SU-DHL-6 (cell line): Measurements from ENCODE around the gene AFG3L2.

Source experiments
- CTCF ChIP-seq: fragments of 200-600 bp; sonication (generic); IDR thresholded peaks from one replicate; pipeline ENCODE4 v1.5.1; 2017; ENCODE audit warnings: antibody characterized with exemption, mild to moderate bottlenecking, low read length, moderate library complexity; ENCODE audit not compliant: insufficient read depth, poor library complexity, severe bottlenecking
- EZH2phosphoT487 ChIP-seq: fragments of 200-600 bp; sonication (generic), shearing (Covaris generic); conservative IDR thresholded peaks from 2 replicates; pipeline ENCODE4 v1.6.1; 2018; ENCODE audit warnings: mild to moderate bottlenecking, antibody characterized with exemption, low read length, moderate library complexity, mixed read lengths

- TF ChIP-seq CTCF (no peak), EZH2phosphoT487 (no peak)
Measured at GRCh38 chr18:12335503-12335902, 41.5 kb downstream of the AFG3L2 start.
